Fibroblast of the conjunctiva (primary cell): ENCODE data around the gene NRSN2.
A peak's percentile ranks its signal among the peaks of the same experiment; 100 is the strongest.
"Not testable (repeated sequence)": the region's sequence is repeated elsewhere in the genome, so short reads cannot be mapped to it uniquely, and the experiment has no call there.

Experiments
- DNase-seq: peaks from one replicate; pipeline ENCODE4 v3.0.0-alpha.2; 2010; ENCODE audit warnings: low read depth

Gene NRSN2

DNA sequence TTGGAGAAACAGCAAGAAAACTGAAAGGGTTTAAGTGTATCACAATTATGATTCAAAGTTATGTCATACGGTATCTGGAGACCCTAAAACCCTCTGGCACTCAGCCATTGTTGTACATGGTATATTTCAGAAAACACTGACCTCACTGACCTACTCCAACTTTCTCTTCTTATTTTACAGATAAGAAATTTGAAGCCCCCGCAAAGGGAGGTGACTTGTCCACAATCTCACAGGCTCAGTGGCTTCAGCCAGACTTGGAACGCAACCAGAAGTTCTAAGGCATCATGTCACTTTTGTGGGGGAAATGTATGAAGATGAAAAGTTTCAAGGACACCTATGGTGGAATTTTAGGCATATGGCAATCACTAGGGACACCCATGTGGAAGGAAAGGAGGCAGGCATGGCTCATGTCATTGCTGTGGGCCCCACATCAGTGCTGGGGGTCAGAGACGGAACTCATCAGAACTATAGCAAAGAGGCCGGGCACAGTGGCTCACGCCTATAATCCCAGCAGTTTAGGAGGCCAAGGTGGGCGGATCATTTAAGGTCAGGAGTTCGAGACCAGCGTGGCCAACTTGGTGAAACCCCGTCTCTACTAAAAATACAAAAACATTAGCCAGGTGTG lies 28.5 kb downstream of the NRSN2 start:
- no peak for DNase-seq

DNA sequence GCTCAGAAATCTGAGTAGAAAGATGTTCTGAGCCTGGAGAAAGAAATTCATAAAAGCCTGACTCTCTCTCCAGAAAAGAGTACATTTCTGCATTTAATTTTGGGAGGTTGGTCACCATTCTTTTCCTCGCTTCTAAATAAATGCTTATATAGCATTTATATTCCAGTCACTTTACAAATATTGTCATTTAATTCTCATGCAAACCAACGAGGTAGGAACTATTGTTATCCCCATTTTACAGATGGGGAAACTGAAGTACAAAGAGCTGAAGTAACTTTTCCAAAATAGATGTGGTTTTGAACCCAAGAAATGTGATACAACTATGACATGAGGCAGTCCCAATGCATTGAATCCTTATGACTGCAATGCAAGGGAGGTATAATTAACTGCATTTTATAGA lies 29.2 kb downstream of the NRSN2 start:
- no peak for DNase-seq

DNA sequence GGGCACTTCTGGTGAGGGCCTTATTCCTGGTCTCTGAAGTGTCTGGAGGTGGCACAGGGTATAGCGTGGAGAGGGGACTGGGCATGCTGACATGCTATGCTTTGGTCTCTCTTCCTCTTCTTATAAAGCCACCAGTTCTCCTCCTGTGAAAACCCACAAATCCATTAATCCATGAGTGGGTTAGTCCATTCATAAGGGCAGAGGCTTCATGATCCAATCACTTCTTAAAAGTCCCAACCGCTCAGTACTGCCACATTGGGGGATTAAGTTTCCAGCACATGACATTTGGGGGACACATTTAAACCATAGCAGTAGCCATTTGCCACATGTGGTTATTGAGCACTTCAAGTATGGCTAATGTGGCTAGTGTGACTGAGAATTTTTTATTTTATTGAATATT lies 29.8 kb downstream of the NRSN2 start:
- DNase-seq = no peak

DNA sequence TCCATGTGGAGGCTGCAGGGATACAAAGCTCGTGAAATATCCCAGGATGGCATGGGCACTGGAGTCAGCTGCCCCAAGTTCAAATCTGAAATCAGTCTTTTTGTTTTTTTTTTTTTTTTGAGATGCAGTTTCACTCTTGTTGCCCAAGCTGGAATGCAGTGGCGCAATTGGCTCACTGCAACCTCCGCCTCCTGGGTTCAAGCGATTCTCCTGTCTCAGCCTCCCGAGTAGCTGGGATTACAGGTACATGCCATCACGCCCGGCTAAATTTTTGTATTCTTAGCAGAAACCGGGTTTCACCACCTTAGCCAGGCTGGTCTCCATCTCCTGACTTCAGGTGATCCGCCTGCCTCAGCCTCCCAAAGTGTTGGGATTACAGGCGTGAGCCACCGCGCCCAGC lies 30.7 kb downstream of the NRSN2 start:
- not testable (repeated sequence) for DNase-seq

DNA sequence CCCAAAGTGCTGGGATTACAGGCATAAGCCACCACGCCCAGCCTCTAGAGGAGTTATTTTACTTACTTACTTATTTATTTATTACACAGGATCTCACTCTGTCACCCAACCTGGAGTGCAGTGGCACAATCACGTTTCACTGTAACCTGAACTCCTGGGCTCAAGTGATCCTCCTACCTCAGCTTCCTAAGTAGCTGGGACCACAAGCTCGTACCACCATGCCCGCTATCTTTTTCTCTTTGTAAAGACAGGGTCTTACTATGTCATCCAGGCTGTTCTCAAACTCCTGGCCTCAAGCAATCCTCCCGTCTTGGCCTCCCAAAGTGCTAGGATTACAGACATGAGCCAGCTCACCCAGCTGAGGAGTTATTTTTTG lies 32.0 kb downstream of the NRSN2 start:
- DNase-seq = no peak

DNA sequence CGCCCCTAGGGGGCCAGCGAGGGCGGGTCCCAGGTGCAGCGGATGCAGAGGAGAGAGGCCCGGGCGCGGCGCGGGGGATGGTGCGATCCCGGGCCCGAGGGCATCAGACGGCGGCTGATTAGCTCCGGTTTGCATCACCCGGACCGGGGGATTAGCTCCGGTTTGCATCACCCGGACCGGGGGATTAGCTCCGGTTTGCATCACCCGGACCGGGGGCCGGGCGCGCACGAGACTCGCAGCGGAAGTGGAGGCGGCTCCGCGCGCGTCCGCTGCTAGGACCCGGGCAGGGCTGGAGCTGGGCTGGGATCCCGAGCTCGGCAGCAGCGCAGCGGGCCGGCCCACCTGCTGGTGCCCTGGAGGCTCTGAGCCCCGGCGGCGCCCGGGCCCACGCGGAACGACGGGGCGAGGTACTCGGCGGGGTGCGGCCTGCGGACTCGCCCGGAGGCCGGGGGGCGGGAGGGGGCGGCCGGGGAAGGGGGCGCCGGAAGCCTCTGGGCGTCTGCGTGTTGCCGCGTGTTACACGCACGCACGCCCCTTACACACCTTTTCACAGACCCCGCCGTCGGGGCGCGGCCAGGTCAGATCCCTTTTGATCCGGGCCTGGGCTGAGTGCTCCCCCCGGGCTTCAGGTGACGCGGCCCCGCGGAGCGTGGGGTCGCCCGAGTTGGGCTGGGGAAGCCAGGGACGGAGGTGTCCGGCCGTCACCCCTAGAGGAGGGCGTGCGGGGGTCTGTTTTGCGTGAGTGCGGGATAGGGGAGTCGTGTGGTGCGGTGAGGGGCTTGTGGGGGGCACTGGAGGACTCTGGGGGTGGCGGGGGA lies 34.1 kb downstream of the NRSN2 start:
- peak; percentile 78 for DNase-seq

DNA sequence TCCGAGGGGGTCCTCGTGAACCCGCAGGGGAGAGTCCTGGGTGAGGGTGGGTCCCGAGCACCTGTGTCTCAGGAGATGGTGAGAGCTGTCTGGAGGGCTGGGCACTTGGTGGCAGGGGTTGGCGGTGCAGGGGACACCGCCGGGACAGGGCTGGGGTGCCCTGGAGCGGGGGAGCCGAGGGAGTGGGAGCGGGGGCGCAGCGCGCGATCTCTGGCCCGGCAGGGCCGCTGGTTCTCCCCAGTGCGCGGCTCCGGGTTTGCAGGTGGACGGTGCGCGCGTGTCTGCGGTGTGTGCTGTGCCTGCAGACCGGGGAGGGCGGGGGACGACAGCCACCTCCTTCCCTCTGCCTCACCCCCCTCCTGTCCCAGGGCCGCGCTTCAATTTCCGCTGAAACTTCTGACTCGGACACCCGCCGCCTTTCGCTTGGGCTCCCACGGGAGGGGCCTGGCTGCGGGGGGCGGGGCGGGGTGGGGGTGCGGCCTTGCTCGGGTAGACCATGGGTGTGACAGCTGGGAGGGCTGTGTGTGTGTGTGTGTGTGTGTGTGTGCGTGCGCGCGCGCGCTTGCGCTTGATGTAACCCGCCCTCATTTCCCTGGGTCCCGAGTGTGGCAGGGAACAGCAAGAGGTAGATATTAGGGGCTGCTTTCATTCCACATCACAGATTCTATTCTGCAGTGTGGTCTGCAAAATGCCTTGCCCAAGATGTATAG lies 34.8 kb downstream of the NRSN2 start:
- peak; percentile 76 for DNase-seq

DNA sequence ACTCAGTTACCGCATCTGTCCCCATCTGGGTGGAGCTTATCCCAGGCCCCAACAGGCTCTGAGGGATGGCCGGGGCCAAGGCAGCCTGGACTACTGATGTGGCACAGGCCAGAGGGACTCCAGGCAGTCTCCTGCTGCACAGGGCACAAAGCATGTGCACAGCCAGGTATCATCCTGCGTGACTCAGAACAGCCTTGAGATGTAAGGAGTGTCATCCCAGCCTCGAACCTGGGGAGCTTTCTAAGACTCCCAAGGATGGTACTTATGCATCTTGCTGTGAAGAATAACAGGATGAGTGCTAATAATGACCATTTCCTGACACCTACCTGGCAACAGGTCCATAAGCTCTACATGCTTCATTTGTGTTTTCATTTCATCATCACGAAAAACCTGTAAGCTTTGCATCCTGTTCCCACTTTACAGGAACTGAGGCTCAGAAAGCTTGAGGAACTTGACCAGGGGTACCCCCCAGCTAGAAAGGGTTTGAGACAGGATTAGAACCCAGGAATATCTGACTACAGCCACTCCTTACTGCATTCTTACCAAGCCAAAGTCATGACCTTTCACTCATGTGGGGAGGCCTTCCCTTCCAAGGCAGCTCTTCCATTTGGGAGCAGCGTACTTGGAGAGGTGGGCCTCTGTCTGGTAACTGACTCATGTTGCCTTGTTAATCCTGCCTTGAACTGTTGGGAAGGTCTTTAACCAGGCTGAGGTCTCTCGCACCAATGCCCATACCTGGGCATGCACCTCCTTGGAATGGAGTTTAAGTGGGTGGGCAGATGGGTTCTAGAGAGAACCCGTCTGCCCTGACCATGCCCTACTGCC lies 35.6 kb downstream of the NRSN2 start:
- DNase-seq = no peak

DNA sequence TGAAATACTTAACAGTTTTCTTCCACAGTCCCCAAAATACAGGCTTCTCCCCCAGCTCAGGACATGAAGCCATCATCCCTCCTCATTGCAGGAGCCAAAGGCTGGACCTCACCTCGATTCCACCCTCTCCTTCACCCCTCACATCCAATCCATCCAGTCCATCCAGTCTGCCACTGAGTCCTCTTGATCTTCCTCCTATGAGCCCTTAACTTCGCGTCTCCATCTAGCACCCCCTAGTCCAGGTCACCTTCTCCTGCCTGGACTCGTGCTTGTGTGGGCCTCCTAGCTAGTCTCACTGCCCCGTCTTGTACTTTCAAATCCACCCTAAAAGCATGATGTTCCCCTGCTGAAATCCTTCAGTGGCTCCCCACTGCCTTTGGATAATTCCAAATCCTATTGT lies 37.0 kb downstream of the NRSN2 start:
- DNase-seq = no peak

DNA sequence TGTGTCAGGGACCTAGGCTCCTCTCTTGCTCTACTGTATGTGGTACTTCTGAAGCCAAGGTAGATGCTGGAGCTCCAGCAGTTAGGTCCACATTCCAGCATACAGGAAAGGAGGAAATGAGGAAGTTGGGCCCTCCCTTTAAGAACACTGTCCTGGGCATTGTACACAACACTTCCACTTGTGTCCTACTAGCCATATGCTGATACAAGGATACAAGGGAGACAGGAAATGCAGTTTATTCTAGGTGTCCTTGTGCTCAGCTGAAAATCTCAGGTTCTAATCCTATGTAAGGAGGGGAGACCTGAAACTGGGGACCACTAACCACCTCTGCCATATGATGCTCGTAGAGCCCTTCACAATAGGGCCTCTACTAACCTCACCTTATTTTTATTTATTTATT lies 37.8 kb downstream of the NRSN2 start:
- no peak for DNase-seq

DNA sequence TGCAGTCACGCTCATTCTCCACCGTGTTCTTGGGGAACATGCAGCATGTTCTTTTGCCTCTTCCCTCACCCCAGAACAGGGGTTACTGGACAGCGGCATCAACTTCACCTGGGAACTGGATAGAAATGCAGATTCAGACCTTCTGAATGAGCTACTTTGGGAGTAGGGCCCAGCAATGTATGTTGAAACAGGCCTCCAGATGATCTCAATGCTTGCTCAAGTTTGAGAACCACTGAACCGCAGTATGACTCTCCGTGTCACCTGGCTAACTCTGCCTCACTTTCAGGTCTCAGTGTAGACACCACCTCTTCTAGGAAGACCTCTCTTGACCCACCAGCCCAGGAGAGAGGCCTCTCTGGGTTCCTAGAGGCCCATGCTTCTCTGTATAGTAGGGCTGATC lies 38.5 kb downstream of the NRSN2 start:
- DNase-seq = no peak

DNA sequence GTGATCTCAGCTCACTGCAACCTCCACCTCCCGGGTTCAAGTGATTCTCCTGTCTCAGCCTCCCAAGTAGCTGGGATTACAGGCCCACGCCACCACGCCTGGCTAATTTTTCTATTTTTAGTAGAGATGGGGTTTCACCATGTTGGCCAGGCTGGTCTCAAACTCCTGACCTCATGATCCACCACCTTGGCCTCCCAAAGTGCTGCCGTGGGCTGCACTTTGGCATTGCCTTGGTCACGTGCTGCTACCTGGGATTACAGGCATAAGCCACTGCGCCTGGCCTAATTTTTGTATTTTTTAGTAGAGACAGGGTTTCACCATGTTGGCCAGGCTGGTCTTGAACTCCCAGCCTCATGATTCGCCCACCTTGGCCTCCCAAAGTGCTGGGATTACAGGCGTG lies 39.7 kb downstream of the NRSN2 start:
- DNase-seq = not testable (repeated sequence)

DNA sequence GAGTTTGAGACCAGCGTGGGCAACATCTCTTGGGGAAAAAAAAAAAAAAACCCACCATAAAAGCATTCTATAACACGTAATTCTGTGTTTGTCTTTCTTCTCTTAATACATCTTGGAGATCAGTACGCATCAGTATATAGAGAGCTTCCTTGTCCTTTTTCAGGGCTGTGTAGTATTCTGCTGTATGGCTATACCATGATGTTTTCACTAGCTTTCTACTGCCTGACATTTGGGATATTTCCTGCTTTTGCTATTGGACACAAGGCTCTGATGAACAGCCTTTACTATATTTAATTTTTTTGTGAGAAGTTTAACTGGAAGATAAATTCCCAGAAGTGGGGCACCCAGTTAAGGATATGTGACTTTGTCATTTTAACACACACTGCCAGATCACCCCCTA lies 40.6 kb downstream of the NRSN2 start:
- no peak for DNase-seq

DNA sequence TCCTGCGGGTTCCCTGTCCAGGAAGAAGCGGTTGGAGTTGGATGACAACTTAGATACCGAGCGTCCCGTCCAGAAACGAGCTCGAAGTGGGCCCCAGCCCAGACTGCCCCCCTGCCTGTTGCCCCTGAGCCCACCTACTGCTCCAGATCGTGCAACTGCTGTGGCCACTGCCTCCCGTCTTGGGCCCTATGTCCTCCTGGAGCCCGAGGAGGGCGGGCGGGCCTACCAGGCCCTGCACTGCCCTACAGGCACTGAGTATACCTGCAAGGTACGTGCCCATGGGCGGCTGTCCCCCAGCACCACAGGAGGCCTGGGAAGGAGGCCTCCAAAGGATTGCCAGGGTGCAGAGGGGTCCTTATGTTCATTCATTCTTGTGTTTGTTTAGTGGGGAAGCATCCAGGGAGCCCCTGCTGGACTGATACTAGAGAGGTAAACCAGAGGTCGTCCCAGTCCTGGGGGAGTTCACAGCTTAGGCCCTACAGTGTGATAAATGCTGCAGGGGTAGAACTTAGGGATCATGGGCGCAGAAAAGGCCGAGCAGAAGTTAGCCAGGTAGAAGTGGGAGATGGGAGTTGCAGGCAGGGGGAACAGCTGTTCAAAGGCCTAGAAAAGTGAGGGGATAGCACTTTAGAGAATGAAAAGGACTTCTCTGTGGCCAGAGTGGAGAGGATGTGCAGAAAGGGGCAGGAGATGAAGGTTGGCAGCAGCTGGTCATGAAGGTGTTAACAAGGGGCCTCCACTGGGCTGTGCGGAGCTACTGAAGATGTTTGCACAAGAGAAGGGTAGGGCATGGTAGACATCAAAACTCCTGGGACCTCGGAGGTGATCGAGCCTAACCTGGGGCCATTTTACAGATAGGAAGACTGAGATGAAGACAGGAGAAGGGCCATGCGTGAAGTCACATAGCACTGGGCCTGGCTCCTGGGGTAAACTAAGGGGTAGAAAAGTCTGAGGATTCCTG lies 41.4 kb downstream of the NRSN2 start:
- no peak for DNase-seq

DNA sequence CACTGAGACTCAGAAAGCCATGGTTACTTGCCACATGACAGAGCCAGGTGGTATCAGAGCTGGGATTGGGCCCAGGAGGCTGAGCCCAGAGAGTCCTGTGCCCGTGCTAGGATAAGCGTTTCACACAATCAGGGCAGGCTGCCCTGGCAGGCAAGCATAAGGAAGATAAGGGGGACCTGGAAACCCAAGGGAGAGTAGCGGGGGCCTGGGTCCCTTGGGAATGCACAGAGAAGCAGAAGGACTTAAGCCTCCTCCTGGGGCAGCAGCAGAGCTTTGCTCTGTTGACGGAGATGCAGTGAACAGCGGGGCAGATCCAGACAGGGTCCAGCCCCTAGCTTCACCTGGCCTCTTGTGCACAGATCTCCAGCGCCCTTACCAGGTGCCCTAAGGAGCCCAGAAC lies 42.3 kb downstream of the NRSN2 start:
- DNase-seq = no peak

DNA sequence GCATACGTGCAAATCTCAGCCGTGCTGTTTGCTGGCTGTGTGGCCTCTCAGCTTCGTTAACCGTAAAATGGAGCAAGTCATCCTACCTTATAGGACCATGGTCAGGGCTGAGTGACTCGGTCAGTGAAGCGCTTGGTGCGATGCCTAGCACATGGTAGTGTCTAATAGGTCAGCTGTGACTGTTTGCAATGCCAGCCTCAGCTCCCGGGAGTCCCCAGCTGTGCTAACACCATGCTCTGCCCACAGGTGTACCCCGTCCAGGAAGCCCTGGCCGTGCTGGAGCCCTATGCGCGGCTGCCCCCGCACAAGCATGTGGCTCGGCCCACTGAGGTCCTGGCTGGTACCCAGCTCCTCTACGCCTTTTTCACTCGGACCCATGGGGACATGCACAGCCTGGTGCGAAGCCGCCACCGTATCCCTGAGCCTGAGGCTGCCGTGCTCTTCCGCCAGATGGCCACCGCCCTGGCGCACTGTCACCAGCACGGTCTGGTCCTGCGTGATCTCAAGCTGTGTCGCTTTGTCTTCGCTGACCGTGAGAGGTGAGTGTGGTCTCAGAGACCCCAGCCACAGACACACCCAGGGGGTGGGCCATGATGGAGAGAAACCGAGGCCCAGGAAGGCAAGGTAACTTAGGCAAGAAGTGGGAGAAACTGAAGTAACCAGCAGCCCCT lies 44.3 kb downstream of the NRSN2 start:
- DNase-seq = no peak

DNA sequence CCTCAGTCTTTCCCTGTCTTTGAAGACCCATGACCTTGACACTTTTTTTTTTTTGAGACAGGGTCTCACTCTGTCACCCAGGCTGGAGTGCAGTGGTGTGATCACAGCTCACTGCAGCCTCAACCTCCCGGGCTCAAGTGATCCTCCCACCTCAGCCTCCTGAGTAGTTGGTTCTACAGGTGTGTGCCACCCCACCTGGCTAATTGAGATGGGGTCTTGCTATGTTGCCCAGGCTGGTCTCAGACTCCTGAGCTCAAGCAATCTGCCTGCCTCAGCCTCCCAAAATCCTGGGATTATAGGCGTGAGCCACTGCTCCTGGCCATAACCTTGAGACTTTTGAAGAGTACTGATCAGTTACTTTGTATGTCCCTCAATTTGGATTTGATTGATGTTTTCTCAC lies 46.4 kb downstream of the NRSN2 start:
- not testable (repeated sequence) for DNase-seq

DNA sequence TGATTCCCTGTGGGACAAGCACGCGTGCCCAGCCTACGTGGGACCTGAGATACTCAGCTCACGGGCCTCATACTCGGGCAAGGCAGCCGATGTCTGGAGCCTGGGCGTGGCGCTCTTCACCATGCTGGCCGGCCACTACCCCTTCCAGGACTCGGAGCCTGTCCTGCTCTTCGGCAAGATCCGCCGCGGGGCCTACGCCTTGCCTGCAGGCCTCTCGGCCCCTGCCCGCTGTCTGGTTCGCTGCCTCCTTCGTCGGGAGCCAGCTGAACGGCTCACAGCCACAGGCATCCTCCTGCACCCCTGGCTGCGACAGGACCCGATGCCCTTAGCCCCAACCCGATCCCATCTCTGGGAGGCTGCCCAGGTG lies 49.3 kb downstream of the NRSN2 start:
- no peak for DNase-seq

DNA sequence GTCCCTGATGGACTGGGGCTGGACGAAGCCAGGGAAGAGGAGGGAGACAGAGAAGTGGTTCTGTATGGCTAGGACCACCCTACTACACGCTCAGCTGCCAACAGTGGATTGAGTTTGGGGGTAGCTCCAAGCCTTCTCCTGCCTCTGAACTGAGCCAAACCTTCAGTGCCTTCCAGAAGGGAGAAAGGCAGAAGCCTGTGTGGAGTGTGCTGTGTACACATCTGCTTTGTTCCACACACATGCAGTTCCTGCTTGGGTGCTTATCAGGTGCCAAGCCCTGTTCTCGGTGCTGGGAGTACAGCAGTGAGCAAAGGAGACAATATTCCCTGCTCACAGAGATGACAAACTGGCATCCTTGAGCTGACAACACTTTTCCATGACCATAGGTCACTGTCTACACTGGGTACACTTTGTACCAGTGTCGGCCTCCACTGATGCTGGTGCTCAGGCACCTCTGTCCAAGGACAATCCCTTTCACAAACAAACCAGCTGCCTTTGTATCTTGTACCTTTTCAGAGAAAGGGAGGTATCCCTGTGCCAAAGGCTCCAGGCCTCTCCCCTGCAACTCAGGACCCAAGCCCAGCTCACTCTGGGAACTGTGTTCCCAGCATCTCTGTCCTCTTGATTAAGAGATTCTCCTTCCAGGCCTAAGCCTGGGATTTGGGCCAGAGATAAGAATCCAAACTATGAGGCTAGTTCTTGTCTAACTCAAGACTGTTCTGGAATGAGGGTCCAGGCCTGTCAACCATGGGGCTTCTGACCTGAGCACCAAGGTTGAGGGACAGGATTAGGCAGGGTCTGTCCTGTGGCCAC lies 49.9 kb downstream of the NRSN2 start:
- DNase-seq = no peak
